LNCAP (cell line): ENCODE data around the gene ZNF417.

ENCODE experiments used
- CTCF ChIP-seq: fragments of 450-650 bp; IDR thresholded peaks from 2 replicates; pipeline ENCODE4 v1.5.1; 2017; ENCODE audit warnings: mild to moderate bottlenecking

The ZNF417 gene

GRCh38 chr19:57947088-57947418 is 30.7 kb upstream of the ZNF417 start:
- TF ChIP-seq CTCF: no peak

GRCh38 chr19:57946316-57946715 is 29.9 kb upstream of the ZNF417 start:
- TF ChIP-seq CTCF: no peak

GRCh38 chr19:57941593-57941992 is 25.2 kb upstream of the ZNF417 start:
- TF ChIP-seq CTCF: no peak

GRCh38 chr19:57935731-57936130 is 19.3 kb upstream of the ZNF417 start:
- TF ChIP-seq CTCF: no peak

GRCh38 chr19:57934820-57935665 is 18.7 kb upstream of the ZNF417 start, which contains the start of gene ZNF418:
Gene ZNF418 (minus strand): TSS chr19:57935402. CDS start chr19:57933822, 1,580 bp downstream.
- TF ChIP-seq CTCF: no peak

- no peak for TF ChIP-seq CTCF
Observed at GRCh38 chr19:57927587-57927986, 11.2 kb upstream of the ZNF417 start.

- TF ChIP-seq CTCF: no peak
Observed at GRCh38 chr19:57914531-57914930, 1.9 kb downstream of the ZNF417 start.
